Nephron progenitor cell (in vitro differentiated cells): Measurements from ENCODE around the gene MTHFR.

Experiments
- DNase-seq: peaks from one replicate; pipeline ENCODE4 v3.0.0; 2021
- H3K27ac Mint-ChIP-seq: 2 replicates; pipeline ENCODE4 v1.8.0; 2021; ENCODE audit warnings: mild to moderate bottlenecking, moderate library complexity, mixed read lengths
- H3K27me3 Mint-ChIP-seq: 2 replicates; pipeline ENCODE4 v1.8.0; 2021; ENCODE audit warnings: mild to moderate bottlenecking, low read depth, mixed read lengths; ENCODE audit not compliant: poor library complexity
- H3K36me3 Mint-ChIP-seq: 2 replicates; pipeline ENCODE4 v1.8.0; 2021; ENCODE audit warnings: low read depth, mixed read lengths
- H3K4me1 Mint-ChIP-seq: 2 replicates; pipeline ENCODE4 v1.8.0; 2021; ENCODE audit warnings: mixed read lengths
- H3K4me3 Mint-ChIP-seq: 2 replicates; pipeline ENCODE4 v1.8.0; 2021; ENCODE audit warnings: mild to moderate bottlenecking, moderate library complexity, mixed read lengths
- H3K9me3 Mint-ChIP-seq: 2 replicates; pipeline ENCODE4 v1.8.0; 2021; ENCODE audit warnings: mild to moderate bottlenecking, moderate library complexity, mixed read lengths
- CTCF ChIP-seq: fragments of 200-600 bp; sonication (generic); IDR thresholded peaks from 2 replicates; pipeline ENCODE4 v1.5.0; 2021; ENCODE audit warnings: antibody characterized with exemption

The MTHFR gene

GRCh38 chr1:11768821-11769220 is 36.9 kb downstream of the MTHFR start:
- DNase-seq = no peak
- H3K4me3 Mint-ChIP-seq = no peak overlapping the region
- H3K4me1 Mint-ChIP-seq = peaks cover 23% of the 10 kb centered on the region
- peaks cover 3% of the 10 kb centered on the region for H3K27me3 Mint-ChIP-seq
- H3K9me3 Mint-ChIP-seq = no peaks in the 10 kb centered on the region
- no peak overlapping the region for H3K27ac Mint-ChIP-seq
- TF ChIP-seq CTCF = no peak
- H3K36me3 Mint-ChIP-seq = no peaks in the 10 kb centered on the region

- Mint-ChIP-seq H3K4me1 (peaks cover 29% of the 10 kb centered on the region), H3K27me3 (peaks cover 5% of the 10 kb centered on the region), H3K9me3 (no peaks in the 10 kb centered on the region), H3K27ac (no peak overlapping the region), H3K4me3 (no peak overlapping the region), H3K36me3 (no peaks in the 10 kb centered on the region)
- no peak for DNase-seq
- no peak for TF ChIP-seq CTCF
Observed at GRCh38 chr1:11767922-11768704, 37.7 kb downstream of the MTHFR start.

- Mint-ChIP-seq H3K27me3 (peaks cover 20% of the 10 kb centered on the region), H3K9me3 (no peaks in the 10 kb centered on the region), H3K4me3 (no peak overlapping the region), H3K27ac (no peak overlapping the region), H3K4me1 (peaks cover 39% of the 10 kb centered on the region), H3K36me3 (no peaks in the 10 kb centered on the region)
- DNase-seq = no peak
- TF ChIP-seq CTCF = no peak
Observed at GRCh38 chr1:11766429-11766776, 39.4 kb downstream of the MTHFR start.

- Mint-ChIP-seq H3K9me3 (no peaks in the 10 kb centered on the region), H3K4me3 (no peak overlapping the region), H3K27ac (peak overlapping the region; percentile 80), H3K27me3 (peaks cover 25% of the 10 kb centered on the region), H3K36me3 (no peaks in the 10 kb centered on the region), H3K4me1 (peaks cover 39% of the 10 kb centered on the region)
- no peak for DNase-seq
- no peak for TF ChIP-seq CTCF
Observed at GRCh38 chr1:11765661-11766428, 39.9 kb downstream of the MTHFR start.

- no peak overlapping the region for H3K27ac Mint-ChIP-seq
- peaks cover 39% of the 10 kb centered on the region for H3K4me1 Mint-ChIP-seq
- no peak for TF ChIP-seq CTCF
- peaks cover 39% of the 10 kb centered on the region for H3K27me3 Mint-ChIP-seq
- H3K4me3 Mint-ChIP-seq = no peak overlapping the region
- DNase-seq = no peak
- H3K9me3 Mint-ChIP-seq = no peaks in the 10 kb centered on the region
- no peaks in the 10 kb centered on the region for H3K36me3 Mint-ChIP-seq
Observed at GRCh38 chr1:11764519-11764918, 41.2 kb downstream of the MTHFR start.
